Smooth muscle cell (in vitro differentiated cells): ENCODE measurements around the gene RBM20. TPM values are rescaled to one million over a fixed set of nuclear protein-coding genes. Genes with fewer than 3 reads are reported as not detected.

Source experiments
- DNase-seq: peaks from one replicate; lab custom pipeline; 2025; ENCODE audit not compliant: unreplicated experiment; lab: John Stamatoyannopoulos, UW
- H2AFZ ChIP-seq: fragments of 200-600 bp; sonication (generic); 2 replicates; pipeline ENCODE4 v1.6.0; 2016; ENCODE audit warnings: antibody characterized with exemption, low read depth, mild to moderate bottlenecking
- H3F3A ChIP-seq: fragments of 200-600 bp; sonication (generic); 2 replicates; pipeline ENCODE4 v1.6.0; 2017; ENCODE audit warnings: antibody characterized with exemption, low read depth
- H3K27ac ChIP-seq: fragments of 200-600 bp; sonication (generic); 2 replicates; pipeline ENCODE4 v1.5.1; 2016; ENCODE audit warnings: low read depth, mild to moderate bottlenecking
- H3K27me3 ChIP-seq: fragments of 200-600 bp; sonication (generic); 2 replicates; pipeline ENCODE4 v1.6.1; 2016; ENCODE audit warnings: low read depth, mild to moderate bottlenecking
- H3K36me3 ChIP-seq: fragments of 200-600 bp; sonication (generic); 2 replicates; pipeline ENCODE4 v1.5.1; 2016; ENCODE audit warnings: low read depth
- H3K4me1 ChIP-seq: fragments of 200-600 bp; sonication (generic); 2 replicates; pipeline ENCODE4 v1.5.1; 2016; ENCODE audit warnings: low read depth
- H3K4me2 ChIP-seq: fragments of 200-600 bp; sonication (generic); 2 replicates; pipeline ENCODE4 v1.6.0; 2016; ENCODE audit warnings: mild to moderate bottlenecking
- H3K4me3 ChIP-seq: fragments of 200-600 bp; sonication (generic); 2 replicates; pipeline ENCODE4 v1.5.1; 2016; ENCODE audit warnings: mild to moderate bottlenecking
- H3K79me2 ChIP-seq: fragments of 200-600 bp; sonication (generic); 2 replicates; pipeline ENCODE4 v1.6.0; 2016; ENCODE audit warnings: low read depth, mild to moderate bottlenecking
- H3K9ac ChIP-seq: fragments of 200-600 bp; sonication (generic); 2 replicates; pipeline ENCODE4 v1.6.0; 2016; ENCODE audit warnings: low read depth
- H3K9me3 ChIP-seq: fragments of 200-600 bp; sonication (generic); replicated peaks from 2 replicates; pipeline ENCODE4 v1.5.1; 2016; ENCODE audit warnings: low read depth
- H4K20me1 ChIP-seq: fragments of 200-600 bp; sonication (generic); 2 replicates; pipeline ENCODE4 v1.6.0; 2016; ENCODE audit warnings: low read depth
- CTCF ChIP-seq: fragments of 200-600 bp; sonication (generic); IDR thresholded peaks from 2 replicates; pipeline ENCODE4 v1.5.1; 2017; ENCODE audit warnings: borderline replicate concordance, mild to moderate bottlenecking, antibody characterized with exemption; ENCODE audit not compliant: insufficient read depth, poor library complexity, severe bottlenecking
- WGBS: methylation state at CpG from one replicate; pipeline ENCODE4 v1.1.7; 2016; ENCODE audit warnings: low lambda C conversion rate; 5-methylcytosine and 5-hydroxymethylcytosine counted together
- polyA plus RNA-seq: library from polyadenylated mRNA; unstranded; fragments of >200 nt; fragmentation: Nextera tagmentation; extraction: Ambion mirVana; gene quantifications from 2 replicates; pipeline ENCODE4 v1.2.1, GENCODE V29; 2016
- total RNA-seq: library from RNA; depleted of rRNA; stranded (reverse); fragments of >200 nt; gene quantifications from 2 replicates; pipeline ENCODE4 v1.2.3, GENCODE V29; 2014

The RBM20 gene
- total and polyA plus RNA-seq, 2 experiments from 2014 or later = 0.09 TPM

GRCh38 chr10:110790913-110791506, 146.9 kb downstream of the RBM20 start:
- no peak overlapping the region for H3K4me2 ChIP-seq
- no peak overlapping the region for H3K9ac ChIP-seq
- no peak overlapping the region for H3K27ac ChIP-seq
- no peaks in the 10 kb centered on the region for H3K9me3 ChIP-seq
- peaks cover 32% of the 10 kb centered on the region for H3K4me1 ChIP-seq
- H4K20me1 ChIP-seq = no peaks in the 10 kb centered on the region
- H2AFZ ChIP-seq = no peak overlapping the region
- WGBS = 75% methylated on average over 8 of the region's 8 CpGs
- DNase-seq = no peak
- H3K36me3 ChIP-seq = no peaks in the 10 kb centered on the region
- peaks cover 17% of the 10 kb centered on the region for H3F3A ChIP-seq
- no peaks in the 10 kb centered on the region for H3K79me2 ChIP-seq
- H3K27me3 ChIP-seq = no peaks in the 10 kb centered on the region
- TF ChIP-seq CTCF = no peak
- no peak overlapping the region for H3K4me3 ChIP-seq

- Histone ChIP-seq H3K4me3 (no peak overlapping the region), H3K4me1 (peaks cover 28% of the 10 kb centered on the region), H3K36me3 (no peaks in the 10 kb centered on the region), H3K27ac (no peak overlapping the region), H3K27me3 (no peaks in the 10 kb centered on the region), H3K9me3 (no peaks in the 10 kb centered on the region), H2AFZ (no peak overlapping the region), H3K9ac (no peak overlapping the region), H4K20me1 (no peaks in the 10 kb centered on the region), H3K79me2 (no peaks in the 10 kb centered on the region), H3K4me2 (no peak overlapping the region), H3F3A (peaks cover 16% of the 10 kb centered on the region)
- DNase-seq = no peak
- TF ChIP-seq CTCF = no peak
- 75% methylated on average over 4 of the region's 4 CpGs for WGBS
Observed at GRCh38 chr10:110791541-110792073, 147.5 kb downstream of the RBM20 start.

GRCh38 chr10:110792476-110793125, 148.5 kb downstream of the RBM20 start:
- Histone ChIP-seq H4K20me1 (no peaks in the 10 kb centered on the region), H3K4me1 (peaks cover 28% of the 10 kb centered on the region), H3F3A (peaks cover 16% of the 10 kb centered on the region), H3K27me3 (no peaks in the 10 kb centered on the region), H3K79me2 (no peaks in the 10 kb centered on the region), H3K27ac (peak overlapping the region; percentile 15), H3K36me3 (no peaks in the 10 kb centered on the region), H3K9me3 (no peaks in the 10 kb centered on the region), H3K9ac (no peak overlapping the region), H3K4me3 (no peak overlapping the region), H3K4me2 (peak overlapping the region; percentile 53), H2AFZ (peak overlapping the region; percentile 32)
- no peak for DNase-seq
- TF ChIP-seq CTCF = no peak
- WGBS = 45% methylated on average over 3 of the region's 3 CpGs
